Cardiac atrium fibroblast (primary cell): Measurements from ENCODE around the gene BRD8. TPM values are rescaled to one million over a fixed set of nuclear protein-coding genes. Genes with fewer than 3 reads are reported as not detected.

Source experiments
- total RNA-seq: library from RNA; depleted of rRNA; stranded (reverse); fragments of >200 nt; gene quantifications from 2 replicates; pipeline ENCODE4 v1.2.3, GENCODE V29; 2015

The BRD8 gene
- total RNA-seq: 16.0 and 29.8 TPM in 2 replicates

GRCh38 chr5:138178516-138179276, at the start of gene BRD8, which contains the start of gene KIF20A:
BRD8 (minus strand) TSS chr5:138178630; CDS start chr5:138178614, 16 bp downstream.
KIF20A (plus strand) TSS chr5:138179112; CDS start chr5:138179681, 569 bp downstream.

GRCh38 chr5:138213161-138214029, 35.0 kb upstream of the BRD8 start, which contains the start of gene CDC23:
CDC23 (minus strand) TSS chr5:138213323; CDS start chr5:138213312, 11 bp downstream.

DNA sequence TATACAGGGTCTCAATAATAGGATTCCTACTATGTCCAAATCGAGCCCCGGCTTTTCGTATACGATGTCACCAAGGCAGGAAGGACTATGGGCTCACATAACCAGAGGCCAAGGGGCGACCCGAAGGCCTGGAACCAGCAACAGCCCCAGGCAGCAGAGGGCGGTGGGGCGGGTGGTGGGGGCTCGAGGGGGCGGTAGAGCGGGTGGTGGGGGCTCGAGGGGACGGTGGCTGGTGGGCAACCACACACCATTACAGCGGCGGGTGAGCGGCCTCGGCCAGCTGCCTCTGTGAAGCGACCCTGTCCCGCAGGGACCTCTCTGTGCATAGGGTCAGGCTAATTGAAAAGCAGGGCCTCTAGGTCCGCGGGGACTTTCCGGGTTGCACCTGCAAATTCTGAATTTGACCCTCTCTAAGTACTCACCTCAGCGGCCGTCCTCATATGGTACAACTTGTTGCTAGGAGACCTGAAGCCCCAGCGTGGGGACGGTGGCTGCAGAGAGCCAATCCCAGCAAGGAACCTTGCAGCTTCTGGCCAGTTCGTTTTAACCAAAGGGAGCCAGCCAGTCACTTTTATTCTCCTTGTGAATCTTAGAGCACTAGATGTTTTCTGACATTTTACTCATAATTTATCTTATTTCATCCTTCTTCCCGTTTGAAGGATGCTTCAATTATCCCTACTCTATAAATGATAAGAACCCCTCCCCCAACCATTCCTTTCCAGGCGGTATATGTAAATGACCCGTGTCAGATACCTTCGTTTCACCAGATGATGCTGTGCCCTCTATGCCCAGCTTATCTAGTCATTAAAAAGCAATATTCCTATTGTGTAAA, 39.3 kb downstream of the BRD8 start, which contains the start of gene NME5:
Gene NME5 (minus strand): TSS at position 480 of the 832 bp plus-strand sequence. CDS start 648 bp downstream, outside the sequence.

Other genes with a start within 250 kb of the BRD8 start
- gene FAM13B, start 145.6 kb downstream of the BRD8 start, total RNA-seq: 5.8 and 6.8 TPM in 2 replicates
- gene WNT8A, start 94.6 kb downstream of the BRD8 start, total RNA-seq: not detected in 2 replicates
- gene NME5, start 39.2 kb downstream of the BRD8 start, total RNA-seq: 0.18 and 1.9 TPM in 2 replicates
- 14.6 and 15.9 TPM in 2 replicates for gene KIF20A, start 482 bp upstream of the BRD8 start, total RNA-seq
- 20.9 and 21.9 TPM in 2 replicates for gene CDC23, start 34.7 kb upstream of the BRD8 start, total RNA-seq
- not detected in 2 replicates for gene GFRA3, start 96.0 kb upstream of the BRD8 start, total RNA-seq
- gene CDC25C, start 153.2 kb upstream of the BRD8 start, total RNA-seq: 0.54 and 4.4 TPM in 2 replicates
- gene FAM53C, start 159.6 kb upstream of the BRD8 start, total RNA-seq: 25.4 and 26.2 TPM in 2 replicates
- 15.7 and 30.1 TPM in 2 replicates for gene KDM3B, start 174.1 kb upstream of the BRD8 start, total RNA-seq